HEK293 (cell line): ENCODE results near the gene ZP3.

ENCODE experiments used
- CTCF ChIA-PET: fragments of 350-600 bp; formaldehyde crosslinking; extraction: SDS; loops from one replicate; lab custom pipeline; 2021; ENCODE audit warnings: antibody characterized with exemption; lab: Yijun Ruan, JAX
- POLR2A ChIA-PET: fragments of 300-600 bp; formaldehyde crosslinking; extraction: SDS; loops from one replicate; lab custom pipeline; 2020; ENCODE audit warnings: antibody characterized with exemption, inconsistent platforms; lab: Yijun Ruan, JAX
- H3K27ac ChIP-seq: fragments of 200-500 bp; sonication (Bioruptor generic); 2 replicates; pipeline ENCODE4 v1.5.1; 2014; ENCODE audit warnings: low read depth, low read length, control low read depth, inconsistent platforms; ENCODE audit errors: extremely low read depth
- H3K36me3 ChIP-seq, 2 experiments: fragments of 200-500 bp in 1 of 2; sonication (Bioruptor generic) in 1 of 2; 1 replicate in 1 of 2; 2 replicates in 1 of 2; pipeline ENCODE4 v1.5.1; 2014 to 2017; ENCODE audit warnings: inconsistent platforms in 2 of 2, low read length in 2 of 2; ENCODE audit not compliant: control insufficient read depth in 2 of 2, insufficient read depth in 1 of 2
- H3K4me1 ChIP-seq: fragments of 200-500 bp; sonication (Bioruptor generic); 2 replicates; pipeline ENCODE4 v1.5.1; 2014; ENCODE audit warnings: mild to moderate bottlenecking, low read length, inconsistent platforms; ENCODE audit not compliant: control insufficient read depth, insufficient read depth
- H3K4me3 ChIP-seq: 2 replicates; pipeline ENCODE4 v1.5.1; 2011; ENCODE audit warnings: low read depth, mild to moderate bottlenecking, control low read depth, low read length, moderate library complexity
- H3K9me3 ChIP-seq: fragments of 200-500 bp; sonication (Bioruptor generic); 2 replicates; pipeline ENCODE4 v1.5.1; 2014; ENCODE audit warnings: low read depth, low read length, inconsistent platforms; ENCODE audit not compliant: control insufficient read depth, insufficient read depth
- ATF2 ChIP-seq: fragments of 450-650 bp; formaldehyde crosslinking; IDR thresholded peaks from 2 replicates; pipeline ENCODE4 v1.5.1; 2016; ENCODE audit warnings: missing biosample characterization, missing genetic modification characterization, low read depth
- INSM2 ChIP-seq: fragments of 450-650 bp; formaldehyde crosslinking; IDR thresholded peaks from 2 replicates; pipeline ENCODE4 v1.5.1; 2016; ENCODE audit warnings: missing biosample characterization, missing genetic modification characterization
- KLF1 ChIP-seq: fragments of 450-650 bp; formaldehyde crosslinking; IDR thresholded peaks from 2 replicates; pipeline ENCODE4 v1.5.1; 2016; ENCODE audit warnings: missing biosample characterization, missing genetic modification characterization
- PRDM4 ChIP-seq: fragments of 450-650 bp; formaldehyde crosslinking; IDR thresholded peaks from 2 replicates; pipeline ENCODE4 v1.5.1; 2017; ENCODE audit warnings: missing biosample characterization, missing genetic modification characterization
- ZBTB1 ChIP-seq: fragments of 450-650 bp; formaldehyde crosslinking; IDR thresholded peaks from 2 replicates; pipeline ENCODE4 v1.5.1; 2016; ENCODE audit warnings: missing biosample characterization, missing genetic modification characterization
- ZFP37 ChIP-seq: fragments of 450-650 bp; formaldehyde crosslinking; IDR thresholded peaks from 2 replicates; pipeline ENCODE4 v1.5.1; 2016; ENCODE audit warnings: missing biosample characterization, missing genetic modification characterization
- ZFP69B ChIP-seq: fragments of 450-650 bp; formaldehyde crosslinking; IDR thresholded peaks from 2 replicates; pipeline ENCODE4 v1.5.1; 2016; ENCODE audit warnings: missing biosample characterization, missing genetic modification characterization
- ZIC2 ChIP-seq: fragments of 450-650 bp; formaldehyde crosslinking; IDR thresholded peaks from 2 replicates; pipeline ENCODE4 v1.5.1; 2016; ENCODE audit warnings: missing biosample characterization, missing genetic modification characterization
- ZNF121 ChIP-seq: fragments of 450-650 bp; formaldehyde crosslinking; IDR thresholded peaks from 2 replicates; pipeline ENCODE4 v1.5.1; 2016; ENCODE audit warnings: missing biosample characterization, missing genetic modification characterization
- ZNF133 ChIP-seq: fragments of 450-650 bp; formaldehyde crosslinking; IDR thresholded peaks from 2 replicates; pipeline ENCODE4 v1.5.1; 2016; ENCODE audit warnings: missing biosample characterization, missing genetic modification characterization
- ZNF239 ChIP-seq: fragments of 450-650 bp; formaldehyde crosslinking; IDR thresholded peaks from 2 replicates; pipeline ENCODE4 v1.5.1; 2016; ENCODE audit warnings: missing biosample characterization, missing genetic modification characterization
- ZNF24 ChIP-seq: fragments of 450-650 bp; formaldehyde crosslinking; IDR thresholded peaks from 2 replicates; pipeline ENCODE4 v1.5.1; 2016; ENCODE audit warnings: missing biosample characterization, missing genetic modification characterization
- ZNF266 ChIP-seq: fragments of 450-650 bp; formaldehyde crosslinking; IDR thresholded peaks from 2 replicates; pipeline ENCODE4 v1.5.1; 2016; ENCODE audit warnings: missing biosample characterization, missing genetic modification characterization, low read depth
- ZNF302 ChIP-seq: fragments of 450-650 bp; formaldehyde crosslinking; IDR thresholded peaks from 2 replicates; pipeline ENCODE4 v1.5.1; 2016; ENCODE audit warnings: missing biosample characterization, missing genetic modification characterization, low read depth
- ZNF521 ChIP-seq: fragments of 450-650 bp; formaldehyde crosslinking; IDR thresholded peaks from 2 replicates; pipeline ENCODE4 v1.5.1; 2017; ENCODE audit warnings: missing biosample characterization, mild to moderate bottlenecking, missing genetic modification characterization
- ZNF558 ChIP-seq: fragments of 450-650 bp; formaldehyde crosslinking; IDR thresholded peaks from 2 replicates; pipeline ENCODE4 v1.5.1; 2016; ENCODE audit warnings: missing biosample characterization, missing genetic modification characterization
- ZNF624 ChIP-seq: fragments of 450-650 bp; formaldehyde crosslinking; IDR thresholded peaks from 2 replicates; pipeline ENCODE4 v1.5.1; 2017; ENCODE audit warnings: missing biosample characterization, missing genetic modification characterization
- ZNF777 ChIP-seq: fragments of 450-650 bp; formaldehyde crosslinking; IDR thresholded peaks from 2 replicates; pipeline ENCODE4 v1.5.1; 2017; ENCODE audit warnings: missing biosample characterization, missing genetic modification characterization, borderline replicate concordance
- ZSCAN4 ChIP-seq: fragments of 450-650 bp; formaldehyde crosslinking; IDR thresholded peaks from 2 replicates; pipeline ENCODE4 v1.5.1; 2017; ENCODE audit warnings: missing biosample characterization, missing genetic modification characterization

ZP3 gene

GRCh38 chr7:76424413-76425111 is at the start of gene ZP3:
ZP3 (plus strand) TSS chr7:76424950; CDS start chr7:76424965, 15 bp downstream.
- CTCF ChIA-PET: interaction anchor here (0.6 to 1.0 kb wide), 5 partner anchors 8 to 246 kb away, joined by 3 to 6 read pairs (median 4); no protein-coding TSS in a partner anchor
- H3K36me3 ChIP-seq: no peaks in the 10 kb centered on the region
- no peak within 1 kb of the TSS for H3K4me3 ChIP-seq
- no peaks in the 10 kb centered on the region for H3K4me1 ChIP-seq
- no peaks in the 10 kb centered on the region for H3K9me3 ChIP-seq
- no peak within 1 kb of the TSS for H3K27ac ChIP-seq
- POLR2A ChIA-PET: interaction anchor here (1.4 kb wide), 1 partner anchor 65 kb away, joined by 6 read pairs; the partner anchor contains the start of gene YWHAG
- no peak for TF ChIP-seq KLF1 (tag by site-specific recombination)
- TF ChIP-seq ZNF121 (tag by site-specific recombination): peak; percentile 64; the same call in 1 of the 2 replicates

GRCh38 chr7:76375251-76375650 is 49.5 kb upstream of the ZP3 start:
- Histone ChIP-seq H3K36me3 (no peaks in the 10 kb centered on the region), H3K4me3 (no peak overlapping the region), H3K27ac (no peak overlapping the region), H3K4me1 (no peaks in the 10 kb centered on the region), H3K9me3 (no peaks in the 10 kb centered on the region)
- CTCF ChIA-PET: no interaction called here
- POLR2A ChIA-PET: interaction anchor here (0.8 kb wide), 1 partner anchor 16 kb away, joined by 3 read pairs; the partner anchor contains the start of gene YWHAG
- TF ChIP-seq ZIC2 (peak; percentile 58), ZNF24 (tag by site-specific recombination) (no peak), PRDM4 (tag by site-specific recombination) (no peak), ZNF558 (tag by site-specific recombination) (no peak)

- Histone ChIP-seq H3K4me3 (no peak overlapping the region), H3K4me1 (no peaks in the 10 kb centered on the region), H3K27ac (no peak overlapping the region), H3K36me3 (no peaks in the 10 kb centered on the region), H3K9me3 (no peaks in the 10 kb centered on the region)
- CTCF ChIA-PET: interaction anchor here (0.8 kb wide), 1 partner anchor 19 kb away, joined by 3 read pairs; the partner anchor contains the start of gene YWHAG
- POLR2A ChIA-PET: interaction anchor here (0.6 to 1.3 kb wide), 3 partner anchors 12 to 74 kb away, joined by 3 read pairs; no protein-coding TSS in a partner anchor
- TF ChIP-seq ATF2 (tag by site-specific recombination) (no peak), ZBTB1 (tag by site-specific recombination) (no peak), ZNF624 (no peak), ZNF521 (no peak), ZNF777 (tag by site-specific recombination) (no peak), ZNF239 (tag by site-specific recombination) (no peak), ZNF302 (tag by site-specific recombination) (no peak), ZNF133 (no peak), ZNF266 (tag by site-specific recombination) (no peak), INSM2 (tag by site-specific recombination) (no peak), ZFP69B (tag by site-specific recombination) (no peak), ZFP37 (tag by site-specific recombination) (no peak), ZSCAN4 (tag by site-specific recombination) (no peak)
Observed at GRCh38 chr7:76377186-76377918, 47.4 kb upstream of the ZP3 start.
